PC-3 (cell line): ENCODE data around the gene KLHL28. TPM values are rescaled to one million over a fixed set of nuclear protein-coding genes. Genes with fewer than 3 reads are reported as not detected.

ENCODE experiments used
- ATAC-seq: fragments of 200-7000 bp; cut with Tn5 transposase; 2 replicates; pipeline ENCODE4 v1.9.1; 2020; ENCODE audit warnings: mild to moderate bottlenecking, moderate library complexity
- BruUV-seq: library from RNA; stranded (reverse); fragments of 400-500 nt; replicated peaks from 2 replicates; lab custom pipeline; 2021; lab: Mats Ljungman, UMichigan
- CTCF ChIA-PET: fragments of 300-600 bp; sonication (Branson Sonifier 250); formaldehyde crosslinking; loops from one replicate; lab custom pipeline; 2022; ENCODE audit warnings: antibody characterized with exemption; lab: Charles Lee
- POLR2A ChIA-PET: fragments of 300-600 bp; sonication (Branson Sonifier 250); formaldehyde crosslinking; loops from one replicate; lab custom pipeline; 2022; ENCODE audit warnings: antibody characterized with exemption; ENCODE audit not compliant: unreplicated experiment; lab: Charles Lee
- DNase-seq: peaks from one replicate; pipeline ENCODE4 v3.0.0-alpha.2; 2015
- H2AFZ ChIP-seq: fragments of 300-600 bp; sonication (generic); 2 replicates; pipeline ENCODE4 v1.6.0; 2016; ENCODE audit warnings: antibody characterized with exemption, low read length
- H3F3A ChIP-seq: fragments of 300-600 bp; sonication (generic); one replicate; pipeline ENCODE4 v1.6.0; 2017; ENCODE audit warnings: antibody characterized with exemption, low read length, control low read depth, mild to moderate bottlenecking; ENCODE audit not compliant: unreplicated experiment
- H3K27ac ChIP-seq: fragments of 300-600 bp; sonication (generic); 2 replicates; pipeline ENCODE4 v1.5.1; 2016; ENCODE audit warnings: mild to moderate bottlenecking, low read length
- H3K27me3 ChIP-seq: fragments of 300-600 bp; sonication (generic); 2 replicates; pipeline ENCODE4 v1.6.1; 2016; ENCODE audit warnings: low read length, mixed read lengths
- H3K36me3 ChIP-seq: fragments of 300-600 bp; sonication (generic); 2 replicates; pipeline ENCODE4 v1.6.1; 2016; ENCODE audit warnings: low read depth, mixed run types, low read length, mixed read lengths
- H3K4me1 ChIP-seq: fragments of 300-600 bp; sonication (generic); 2 replicates; pipeline ENCODE4 v1.5.1; 2016; ENCODE audit warnings: low read length; ENCODE audit not compliant: insufficient read depth
- H3K4me2 ChIP-seq: fragments of 300-600 bp; sonication (generic); 2 replicates; pipeline ENCODE4 v1.6.0; 2016; ENCODE audit warnings: low read length
- H3K4me3 ChIP-seq: fragments of 300-600 bp; sonication (generic); 2 replicates; pipeline ENCODE4 v1.5.1; 2016; ENCODE audit warnings: mild to moderate bottlenecking, low read length, mixed read lengths
- H3K79me2 ChIP-seq: fragments of 300-600 bp; sonication (generic); 2 replicates; pipeline ENCODE4 v1.6.1; 2017; ENCODE audit warnings: low read length, mixed read lengths
- H3K9ac ChIP-seq: fragments of 300-600 bp; sonication (generic); 2 replicates; pipeline ENCODE4 v1.6.0; 2016; ENCODE audit warnings: mild to moderate bottlenecking, low read length
- H3K9me2 ChIP-seq: fragments of 300-600 bp; sonication (generic); replicated peaks from 2 replicates; pipeline ENCODE4 v1.6.1; 2016; ENCODE audit warnings: mixed run types, low read length, mixed read lengths
- H3K9me3 ChIP-seq: fragments of 300-600 bp; sonication (generic); 2 replicates; pipeline ENCODE4 v1.6.1; 2016; ENCODE audit warnings: low read length, mixed read lengths
- H4K20me1 ChIP-seq: fragments of 300-600 bp; sonication (generic); 2 replicates; pipeline ENCODE4 v1.6.1; 2016; ENCODE audit warnings: low read length, mixed read lengths
- CTCF ChIP-seq: fragments of 300-600 bp; sonication (generic); conservative IDR thresholded peaks from 2 replicates; pipeline ENCODE4 v1.5.1; 2017; ENCODE audit warnings: antibody characterized with exemption, low read depth, mild to moderate bottlenecking, low read length
- EZH2 ChIP-seq: fragments of 300-600 bp; sonication (generic); IDR thresholded peaks from one replicate; pipeline ENCODE4 v1.6.1; 2017; ENCODE audit warnings: antibody characterized with exemption, mild to moderate bottlenecking, low read length; ENCODE audit not compliant: unreplicated experiment
- EZH2phosphoT487 ChIP-seq: fragments of 300-600 bp; sonication (generic); IDR thresholded peaks from 2 replicates; pipeline ENCODE4 v1.6.1; 2018; ENCODE audit warnings: mild to moderate bottlenecking, antibody characterized with exemption, low read length, borderline replicate concordance
- intact Hi-C: fragments of 100-400 bp; cut with micrococcal nuclease; formaldehyde crosslinking; loops from 2 replicates; pipeline ENCODE4 v1.9.0; 2023
- total RNA-seq: library from RNA; depleted of rRNA; stranded (reverse); fragments of >200 nt; gene quantifications from 2 replicates; pipeline ENCODE4 v1.2.3, GENCODE V29; 2014

KLHL28 gene
- total RNA-seq, 1 experiment from 2014 or later: 2.5 TPM

- H4K20me1 ChIP-seq: no peaks in the 10 kb centered on the region
- H3K9me3 ChIP-seq: no peaks in the 10 kb centered on the region
- H3K4me2 ChIP-seq: no peak overlapping the region
- ATAC-seq: no peak
- H3K9ac ChIP-seq: no peak overlapping the region
- H3K4me1 ChIP-seq: no peaks in the 10 kb centered on the region
- DNase-seq: no peak
- intact Hi-C loops: no loop called here
- H3K27me3 ChIP-seq: no peaks in the 10 kb centered on the region
- H2AFZ ChIP-seq: no peak overlapping the region
- no peak overlapping the region for H3K4me3 ChIP-seq
- no peaks in the 10 kb centered on the region for H3K79me2 ChIP-seq
- H3K36me3 ChIP-seq: peaks cover 20% of the 10 kb centered on the region; the same call in 1 of the 2 replicates
- ChIA-PET CTCF (no interaction called here), POLR2A (interaction anchor here (0.7 kb wide), 1 partner anchor 21 kb away, joined by 22 read pairs; no protein-coding TSS in a partner anchor)
- no TSS peak for BruUV-seq
- no peaks in the 10 kb centered on the region for H3F3A ChIP-seq
- H3K9me2 ChIP-seq: no peaks in the 10 kb centered on the region
- no peak for TF ChIP-seq EZH2
- no peak for TF ChIP-seq EZH2phosphoT487
- TF ChIP-seq CTCF: no peak
- H3K27ac ChIP-seq: no peak overlapping the region
Measured at GRCh38 chr14:44940944-44941343, 20.8 kb downstream of the KLHL28 start.

GRCh38 chr14:44940211-44940610, 21.5 kb downstream of the KLHL28 start:
- no peak overlapping the region for H3K4me2 ChIP-seq
- BruUV-seq: no TSS peak
- CTCF ChIA-PET: no interaction called here
- peaks cover 4% of the 10 kb centered on the region; the same call in 1 of the 2 replicates for H3K4me1 ChIP-seq
- DNase-seq (no peak), ATAC-seq (no peak)
- H3F3A ChIP-seq: no peaks in the 10 kb centered on the region
- no peaks in the 10 kb centered on the region for H3K27me3 ChIP-seq
- no peaks in the 10 kb centered on the region for H3K9me2 ChIP-seq
- no peaks in the 10 kb centered on the region for H3K79me2 ChIP-seq
- H3K9me3 ChIP-seq: no peaks in the 10 kb centered on the region
- H2AFZ ChIP-seq: no peak overlapping the region
- peaks cover 15% of the 10 kb centered on the region; the same call in 1 of the 2 replicates for H3K36me3 ChIP-seq
- H3K9ac ChIP-seq: no peak overlapping the region
- no peak overlapping the region for H3K27ac ChIP-seq
- no peak for TF ChIP-seq EZH2
- no peak for TF ChIP-seq EZH2phosphoT487
- TF ChIP-seq CTCF: no peak
- intact Hi-C loops: no loop called here
- H4K20me1 ChIP-seq: no peaks in the 10 kb centered on the region
- no peak overlapping the region for H3K4me3 ChIP-seq
- POLR2A ChIA-PET: no interaction called here

- Histone ChIP-seq H3K9me2 (no peaks in the 10 kb centered on the region), H3F3A (no peaks in the 10 kb centered on the region), H3K27ac (no peak overlapping the region), H3K79me2 (no peaks in the 10 kb centered on the region), H3K9me3 (no peaks in the 10 kb centered on the region), H3K4me2 (no peak overlapping the region), H3K4me3 (no peak overlapping the region), H3K9ac (no peak overlapping the region), H4K20me1 (no peaks in the 10 kb centered on the region), H3K4me1 (peaks cover 8% of the 10 kb centered on the region; the same call in 1 of the 2 replicates), H2AFZ (no peak overlapping the region), H3K36me3 (0 out of 2 replicates have a peak, but pooled peaks cover 4% of the 10 kb centered on the region), H3K27me3 (no peaks in the 10 kb centered on the region)
- ChIA-PET POLR2A (no interaction called here), CTCF (no interaction called here)
- BruUV-seq: no TSS peak
- ATAC-seq: no peak
- no peak for DNase-seq
- intact Hi-C loops: no loop called here
- no peak for TF ChIP-seq EZH2
- TF ChIP-seq EZH2phosphoT487: no peak
- no peak for TF ChIP-seq CTCF
Measured at GRCh38 chr14:44937547-44937946, 24.2 kb downstream of the KLHL28 start.
